ENCODE results near the gene AAK1. TPM values are rescaled to one million over a fixed set of nuclear protein-coding genes. Genes with fewer than 3 reads are reported as not detected.
A peak's percentile ranks its signal among the peaks of the same experiment; 100 is the strongest.

Gene AAK1
- total RNA-seq, 1 experiment from 2014 or later: 30.6 TPM

- Histone ChIP-seq H3K56ac (ENCODE audit: insufficient read length, low read depth, low read length) (no peak overlapping the region), H4K8ac (replicated peaks; ENCODE audit: insufficient read length, low read depth, low read length) (no peak overlapping the region), H4K5ac (ENCODE audit: insufficient read length, low read depth, low read length) (no peak overlapping the region), H2BK120ac (ENCODE audit: low read depth, low read length, poor library complexity, severe bottlenecking) (no peak overlapping the region), H3K9me3 (ENCODE audit: control insufficient read depth, low read depth, low read length) (no peaks in the 10 kb centered on the region), H4K20me1 (ENCODE audit: control insufficient read depth, insufficient read depth, insufficient read length) (no peaks in the 10 kb centered on the region), H4K91ac (ENCODE audit: insufficient read length, low read depth, low read length) (no peak overlapping the region), H3K23ac (ENCODE audit: insufficient read length, low read depth, low read length) (no peak overlapping the region), H3K4ac (ENCODE audit: low read depth, low read length) (no peak overlapping the region), H2BK15ac (ENCODE audit: low read depth, low read length) (no peak overlapping the region), H2AK5ac (ENCODE audit: insufficient read length, low read length) (no peak overlapping the region), H3K18ac (ENCODE audit: insufficient read length, low read depth, low read length) (no peak overlapping the region), H3K27me3 (ENCODE audit: insufficient read depth, low read length) (no peaks in the 10 kb centered on the region), H3K79me2 (ENCODE audit: insufficient read depth, low read length) (no peaks in the 10 kb centered on the region), H3K14ac (ENCODE audit: insufficient read depth, low read length) (no peak overlapping the region), H3K23me2 (ENCODE audit: insufficient read length, low read depth, low read length, poor library complexity, severe bottlenecking) (no peaks in the 10 kb centered on the region), H2BK12ac (ENCODE audit: insufficient read length, low read depth, low read length) (no peak overlapping the region), H2AFZ (ENCODE audit: low read length) (no peak overlapping the region), H2BK20ac (ENCODE audit: low read depth, low read length, poor library complexity, severe bottlenecking) (no peak overlapping the region), H3K4me2 (ENCODE audit: insufficient read depth, insufficient read length, low read length) (no peak overlapping the region), H3T11ph (ENCODE audit: low read length) (no peak overlapping the region), H2BK5ac (ENCODE audit: insufficient read length, low read length) (no peak overlapping the region), H3K4me1 (ENCODE audit: insufficient read depth, low read length) (no peaks in the 10 kb centered on the region; the same call in 1 of the 2 replicates), H3K9ac (ENCODE audit: extremely low read depth, insufficient read length, low read length) (no peak overlapping the region), H3K27ac (ENCODE audit: insufficient read length, low read depth, low read length) (no peak overlapping the region), H3K79me1 (ENCODE audit: insufficient read depth, low read depth, low read length, poor library complexity, severe bottlenecking) (no peaks in the 10 kb centered on the region)
- H3K4me1 Mint-ChIP-seq: peaks cover 17 to 20% of the 10 kb centered on the region in 2 experiments
- no peak for TF ChIP-seq CTCF (conservative IDR thresholded peaks at IDR 0.05)
- no peaks in the 10 kb centered on the region for H3K9me3 Mint-ChIP-seq
- no CpG with 5 or more reads among the region's 3 CpGs for WGBS (ENCODE audit: extremely low coverage, insufficient read length, low lambda C conversion rate)
- H3K36me3 Mint-ChIP-seq (ENCODE audit: insufficient read depth in 1 of 3, low read depth in 3 of 3): peaks cover 0 to 8% (median 5%) of the 10 kb centered on the region in 3 experiments; a peak in 3 of 7 replicates
- no peak overlapping the region for H3K4me3 Mint-ChIP-seq
- no peak for DNase-seq
- no peaks in the 10 kb centered on the region for H3K27me3 Mint-ChIP-seq (ENCODE audit: low read depth)
- peak overlapping the region in 1 of 3 experiments; percentile 53; a peak in 1 of 7 replicates for H3K27ac Mint-ChIP-seq
Measured at GRCh38 chr2:69499966-69500365, 143.6 kb downstream of the AAK1 start.
